Loucy (cell line): Measurements from ENCODE around the gene PILRA.

Source experiments
- CTCF ChIP-seq: fragments of 200-600 bp; sonication (generic); conservative IDR thresholded peaks from 2 replicates; pipeline ENCODE4 v1.5.1; 2014; ENCODE audit warnings: mild to moderate bottlenecking, antibody characterized with exemption, low read length
- EZH2phosphoT487 ChIP-seq: fragments of 200-600 bp; IDR thresholded peaks from 2 replicates; pipeline ENCODE4 v1.6.1; 2018; ENCODE audit warnings: antibody characterized with exemption, mild to moderate bottlenecking, moderate library complexity, borderline replicate concordance

GRCh38 chr7:100371561-100372171 is 1.6 kb upstream of the PILRA start:
- TF ChIP-seq CTCF, result no peak
- TF ChIP-seq EZH2phosphoT487, result no peak
